Psoas muscle (tissue), 8 donors: Measurements from ENCODE around the gene AGRP. TPM values are rescaled to one million over a fixed set of nuclear protein-coding genes. Genes with fewer than 3 reads are reported as not detected.
A peak's percentile ranks its signal among the peaks of the same experiment; 100 is the strongest.

Experiments used
- ATAC-seq, 4 donors: fragments of 200-7000 bp; cut with Tn5 transposase; one replicate each; pipeline ENCODE4 v1.9.1; 2020; ENCODE audit warnings: moderate library complexity in 3 of 4, mild to moderate bottlenecking in 2 of 4
- DNase-seq, 2 donors: peaks; one replicate each; pipeline ENCODE4 v3.0.0-alpha.2; 2020
- H3K27ac ChIP-seq: fragments of 200-600 bp; one replicate; pipeline ENCODE4 v1.8.0; 2022
- H3K27me3 ChIP-seq, 3 donors: fragments of 200-600 bp in 1 of 3; one replicate each; pipeline versions ENCODE4 v1.6.1 to v1.8.0; 2013 to 2022; ENCODE audit warnings: low read length in 2 of 3, mild to moderate bottlenecking in 2 of 3, moderate library complexity in 1 of 3; ENCODE audit not compliant: insufficient read depth in 3 of 3
- H3K36me3 ChIP-seq, 2 donors: fragments of 200-600 bp in 1 of 2; one replicate each; pipeline versions ENCODE4 v1.6.1 to v1.8.0; 2013 to 2022; ENCODE audit warnings: low read depth in 1 of 2, mild to moderate bottlenecking in 1 of 2, moderate library complexity in 1 of 2; ENCODE audit not compliant: insufficient read depth in 1 of 2
- H3K4me1 ChIP-seq: fragments of 200-600 bp; one replicate; pipeline ENCODE4 v1.8.0; 2022
- H3K4me3 ChIP-seq: fragments of 200-600 bp; one replicate; pipeline ENCODE4 v1.8.0; 2022; ENCODE audit warnings: mild to moderate bottlenecking
- H3K9me3 ChIP-seq: fragments of 200-600 bp; one replicate; pipeline ENCODE4 v1.8.0; 2022
- CTCF ChIP-seq: fragments of 200-600 bp; IDR thresholded peaks from one replicate; pipeline ENCODE4 v1.8.0; 2022; ENCODE audit warnings: antibody characterized with exemption
- WGBS, 3 donors: extraction: QIAGEN DNeasy Blood & Tissue Kit; methylation state at CpG; one replicate each; pipeline versions ENCODE4 v1.1.6 to v1.1.7; 2013; 5-methylcytosine and 5-hydroxymethylcytosine counted together
- intact Hi-C, 2 donors: fragments of 100-400 bp; cut with DNase I; formaldehyde crosslinking; loops; one replicate each; pipeline versions ENCODE4 v1.11.0 to v1.14.2; 2022
- polyA plus RNA-seq, 3 donors: library from polyadenylated mRNA; stranded (reverse); fragments of 200-250 nt; gene quantifications; one replicate each; pipeline ENCODE4 v1.2.3, GENCODE V29; 2013
- total RNA-seq, 4 donors: library from RNA; stranded (reverse); fragmentation: NEBNext Ultra II Directional in 2 of 4; extraction: Animal tissue kit (Norgen Biotek cat#: 25700) in 2 of 4; gene quantifications; one replicate each; pipeline versions ENCODE4 v1.2.1 to v1.2.4, GENCODE V29; 2021 to 2023
- donor health status: healthy with polysubstance abuse.
- donor health status: DM: no; HTN: no; CAD: no; lungs with moderate emphysema.
- donor health status: Bipolar disorder and iron deficiency.
- donor health status: healthy.
- donor health status: DM: yes; HTN: yes; CAD: no.
- donor health status: DM: no; HTN: no; CAD: no.
- donor health status: DM: no; HTN: no; CAD: no.
- donor health status: DM: yes; HTN: yes; CAD: no.

AGRP gene
- total and polyA plus RNA-seq, 7 donors, result not detected

GRCh38 chr16:67506468-67506867 is 23.1 kb upstream of the AGRP start:
- H3K4me1 ChIP-seq, result no peaks in the 10 kb centered on the region
- H3K9me3 ChIP-seq, result no peaks in the 10 kb centered on the region
- intact Hi-C loops, result no loop called here
- no peak overlapping the region for H3K4me3 ChIP-seq
- 53 to 64% (median 60%) methylated on average over 8 of the region's 8 CpGs for WGBS, 3 donors
- ATAC-seq (no peak), DNase-seq (no peak)
- H3K27ac ChIP-seq, result no peak overlapping the region
- H3K27me3 ChIP-seq, result no peaks in the 10 kb centered on the region
- TF ChIP-seq CTCF, result no peak
- H3K36me3 ChIP-seq, result no peaks in the 10 kb centered on the region

GRCh38 chr16:67504031-67505021 is 21.0 kb upstream of the AGRP start:
- no peaks in the 10 kb centered on the region for H3K36me3 ChIP-seq
- intact Hi-C loops, result no loop called here
- TF ChIP-seq CTCF, result no peak
- no peaks in the 10 kb centered on the region for H3K9me3 ChIP-seq
- peak; percentile 41 to 72 for DNase-seq
- H3K27me3 ChIP-seq, result no peaks in the 10 kb centered on the region
- WGBS, 3 donors, result 62 to 67% (median 66%) methylated on average over 9 of the region's 9 CpGs
- H3K4me3 ChIP-seq, result no peak overlapping the region
- ATAC-seq, result peak in 3 of 4 donors; percentile 46 to 67 (median 52)
- peak overlapping the region; percentile 46 for H3K27ac ChIP-seq
- H3K4me1 ChIP-seq, result no peaks in the 10 kb centered on the region

GRCh38 chr16:67499106-67499505 is 15.8 kb upstream of the AGRP start:
- intact Hi-C loops, result no loop called here
- 41 to 51% (median 45%) methylated on average over 4 of the region's 4 CpGs for WGBS, 3 donors
- Histone ChIP-seq H3K27ac (no peak overlapping the region), H3K4me1 (no peaks in the 10 kb centered on the region), H3K36me3 (peaks cover 0 to 4% of the 10 kb centered on the region in 2 donors), H3K9me3 (no peaks in the 10 kb centered on the region), H3K27me3 (no peaks in the 10 kb centered on the region), H3K4me3 (no peak overlapping the region)
- DNase-seq, result peak; percentile 46 to 68
- TF ChIP-seq CTCF, result no peak
- peak; percentile 46 to 59 (median 56) for ATAC-seq

GRCh38 chr16:67490335-67491096 is 7.2 kb upstream of the AGRP start:
- 88 to 89% (median 88%) methylated on average over 8 of the region's 8 CpGs for WGBS, 3 donors
- ATAC-seq (no peak), DNase-seq (no peak)
- Histone ChIP-seq H3K4me1 (no peaks in the 10 kb centered on the region), H3K9me3 (no peaks in the 10 kb centered on the region), H3K27me3 (no peaks in the 10 kb centered on the region), H3K4me3 (no peak overlapping the region), H3K27ac (no peak overlapping the region), H3K36me3 (no peaks in the 10 kb centered on the region)
- no peak for TF ChIP-seq CTCF
- intact Hi-C loops, result no loop called here
